Endodermal cell (in vitro differentiated cells): ENCODE results near the gene AOC2. TPM values are rescaled to one million over a fixed set of nuclear protein-coding genes. Genes with fewer than 3 reads are reported as not detected.

Experiments used
- DNase-seq: peaks from one replicate; pipeline ENCODE4 v3.0.0-alpha.2; 2017
- H3K27ac ChIP-seq: 2 replicates; pipeline ENCODE4 v1.5.1; 2013; ENCODE audit warnings: mild to moderate bottlenecking, low read depth, low read length, moderate library complexity
- H3K27me3 ChIP-seq: 2 replicates; pipeline ENCODE4 v1.6.1; 2013; ENCODE audit warnings: mild to moderate bottlenecking, low read length, moderate library complexity; ENCODE audit not compliant: insufficient read depth, control insufficient read depth, poor library complexity, severe bottlenecking
- H3K36me3 ChIP-seq: 2 replicates; pipeline ENCODE4 v1.7.0; 2013; ENCODE audit warnings: mild to moderate bottlenecking, low read length, moderate library complexity; ENCODE audit not compliant: control insufficient read depth, insufficient read depth
- H3K4me1 ChIP-seq: one replicate; pipeline ENCODE4 v1.7.0; 2013; ENCODE audit warnings: low read length; ENCODE audit not compliant: control insufficient read depth, insufficient read depth
- H3K4me3 ChIP-seq: 2 replicates; pipeline ENCODE4 v1.5.1; 2013; ENCODE audit warnings: mild to moderate bottlenecking, low read length, moderate library complexity
- H3K9ac ChIP-seq: 2 replicates; pipeline ENCODE4 v1.6.1; 2013; ENCODE audit warnings: mild to moderate bottlenecking, low read length, moderate library complexity; ENCODE audit not compliant: poor library complexity, severe bottlenecking; ENCODE audit errors: extremely low read depth
- H3K9me3 ChIP-seq: 2 replicates; pipeline ENCODE4 v1.6.1; 2013; ENCODE audit warnings: mild to moderate bottlenecking, low read length, moderate library complexity; ENCODE audit not compliant: control insufficient read depth
- H3K27ac Mint-ChIP-seq: 2 replicates; pipeline ENCODE4 v1.8.0; 2020; ENCODE audit warnings: mixed read lengths
- H3K27me3 Mint-ChIP-seq: 2 replicates; pipeline ENCODE4 v1.8.0; 2021; ENCODE audit warnings: mild to moderate bottlenecking, mixed read lengths; ENCODE audit not compliant: insufficient read depth
- H3K36me3 Mint-ChIP-seq: 2 replicates; pipeline ENCODE4 v1.8.0; 2020; ENCODE audit warnings: low read depth, mixed read lengths
- H3K4me1 Mint-ChIP-seq: 2 replicates; pipeline ENCODE4 v1.8.0; 2020; ENCODE audit warnings: mixed read lengths
- H3K4me3 Mint-ChIP-seq: 2 replicates; pipeline ENCODE4 v1.8.0; 2020; ENCODE audit warnings: mild to moderate bottlenecking, moderate library complexity, mixed read lengths
- H3K9me3 Mint-ChIP-seq: 2 replicates; pipeline ENCODE4 v1.8.0; 2020; ENCODE audit warnings: mild to moderate bottlenecking, mixed read lengths
- WGBS, 2 experiments: methylation state at CpG; one replicate each; pipeline versions ENCODE4 v1.1.5 to v1.1.7; 2013; ENCODE audit warnings: missing lambda C conversion rate in 2 of 2, mixed read lengths in 1 of 2; ENCODE audit not compliant: insufficient coverage in 1 of 2, insufficient read length in 1 of 2; 5-methylcytosine and 5-hydroxymethylcytosine counted together
- total RNA-seq, 2 donors: library from RNA; stranded (reverse); fragmentation: NEBNext Ultra II Directional in 1 of 2; extraction: Animal tissue kit (Norgen Biotek cat#: 25700) in 1 of 2; gene quantifications; 2 replicates in 1 of 2; 3 replicates in 1 of 2; pipeline ENCODE4 v1.2.1, GENCODE V29; 2021
- TF ChIP-seq, protein P1 (sequence below): fragments of 200-600 bp; sonication (generic); conservative IDR thresholded peaks from 2 replicates; pipeline ENCODE4 v1.5.0; 2021; ENCODE audit warnings: antibody characterized with exemption, mild to moderate bottlenecking

Gene AOC2
- total RNA-seq, 2 donors from 2014 or later = 3.7 to 3.8 TPM

- Histone ChIP-seq H3K4me1 (no peaks in the 10 kb centered on the region), H3K9me3 (no peaks in the 10 kb centered on the region), H3K4me3 (no peak overlapping the region), H3K27me3 (no peaks in the 10 kb centered on the region), H3K9ac (no peak overlapping the region), H3K27ac (no peak overlapping the region), H3K36me3 (peaks cover 71% of the 10 kb centered on the region)
- peaks cover 2% of the 10 kb centered on the region for H3K4me1 Mint-ChIP-seq
- no peak overlapping the region for H3K27ac Mint-ChIP-seq
- no peak overlapping the region for H3K4me3 Mint-ChIP-seq
- TF ChIP-seq, protein P1, sequence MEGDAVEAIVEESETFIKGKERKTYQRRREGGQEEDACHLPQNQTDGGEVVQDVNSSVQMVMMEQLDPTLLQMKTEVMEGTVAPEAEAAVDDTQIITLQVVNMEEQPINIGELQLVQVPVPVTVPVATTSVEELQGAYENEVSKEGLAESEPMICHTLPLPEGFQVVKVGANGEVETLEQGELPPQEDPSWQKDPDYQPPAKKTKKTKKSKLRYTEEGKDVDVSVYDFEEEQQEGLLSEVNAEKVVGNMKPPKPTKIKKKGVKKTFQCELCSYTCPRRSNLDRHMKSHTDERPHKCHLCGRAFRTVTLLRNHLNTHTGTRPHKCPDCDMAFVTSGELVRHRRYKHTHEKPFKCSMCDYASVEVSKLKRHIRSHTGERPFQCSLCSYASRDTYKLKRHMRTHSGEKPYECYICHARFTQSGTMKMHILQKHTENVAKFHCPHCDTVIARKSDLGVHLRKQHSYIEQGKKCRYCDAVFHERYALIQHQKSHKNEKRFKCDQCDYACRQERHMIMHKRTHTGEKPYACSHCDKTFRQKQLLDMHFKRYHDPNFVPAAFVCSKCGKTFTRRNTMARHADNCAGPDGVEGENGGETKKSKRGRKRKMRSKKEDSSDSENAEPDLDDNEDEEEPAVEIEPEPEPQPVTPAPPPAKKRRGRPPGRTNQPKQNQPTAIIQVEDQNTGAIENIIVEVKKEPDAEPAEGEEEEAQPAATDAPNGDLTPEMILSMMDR = no peak
- no peak for DNase-seq
- no peaks in the 10 kb centered on the region for H3K9me3 Mint-ChIP-seq
- WGBS, 2 experiments = 88 to 100% methylated on average over 1 of the region's 1 CpG
- no peaks in the 10 kb centered on the region for H3K27me3 Mint-ChIP-seq
- H3K36me3 Mint-ChIP-seq = peaks cover 65% of the 10 kb centered on the region
These were observed 26.5 kb upstream of the AOC2 start for GRCh38 chr17:42817866-42818265.

DNA sequence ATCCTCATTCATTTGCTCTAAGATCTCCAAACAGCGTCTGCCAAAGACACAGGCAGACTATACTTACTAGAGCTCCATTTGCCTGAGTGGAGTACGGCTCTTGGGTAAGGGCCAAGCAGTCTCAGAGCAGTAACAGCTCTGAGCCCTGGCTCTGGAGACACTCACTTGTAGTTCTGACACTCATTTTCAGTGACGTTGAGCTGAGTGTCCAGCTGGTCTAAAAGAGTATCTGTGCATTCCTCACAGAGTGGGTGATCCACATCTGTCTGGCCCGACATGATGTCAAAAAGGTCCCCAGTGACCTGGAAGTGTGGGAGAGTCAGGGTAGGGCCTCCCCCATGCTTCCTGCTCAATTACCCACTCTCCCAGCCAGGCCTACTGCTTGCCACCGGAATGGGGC, 26.0 kb upstream of the AOC2 start:
- Histone ChIP-seq H3K4me3 (no peak overlapping the region), H3K9me3 (no peaks in the 10 kb centered on the region), H3K4me1 (no peaks in the 10 kb centered on the region), H3K27me3 (no peaks in the 10 kb centered on the region), H3K27ac (no peak overlapping the region), H3K36me3 (peaks cover 70% of the 10 kb centered on the region), H3K9ac (no peak overlapping the region)
- H3K27me3 Mint-ChIP-seq = no peaks in the 10 kb centered on the region
- TF ChIP-seq, protein P1 = no peak
- H3K9me3 Mint-ChIP-seq = no peaks in the 10 kb centered on the region
- peaks cover 64% of the 10 kb centered on the region for H3K36me3 Mint-ChIP-seq
- H3K4me1 Mint-ChIP-seq = peaks cover 3% of the 10 kb centered on the region
- H3K4me3 Mint-ChIP-seq = no peak overlapping the region
- no peak for DNase-seq
- H3K27ac Mint-ChIP-seq = no peak overlapping the region
- 95 to 96% methylated on average over 5 of the region's 5 CpGs for WGBS, 2 experiments

- Histone ChIP-seq H3K27ac (no peak overlapping the region), H3K9me3 (no peaks in the 10 kb centered on the region), H3K4me1 (no peaks in the 10 kb centered on the region), H3K27me3 (no peaks in the 10 kb centered on the region), H3K36me3 (peaks cover 54% of the 10 kb centered on the region), H3K9ac (no peak overlapping the region), H3K4me3 (no peak overlapping the region)
- DNase-seq = peak; percentile 96
- TF ChIP-seq, protein P1 = peak; percentile 97
- Mint-ChIP-seq H3K27me3 (no peaks in the 10 kb centered on the region), H3K36me3 (peaks cover 53% of the 10 kb centered on the region), H3K27ac (peak overlapping the region; percentile 67), H3K9me3 (no peaks in the 10 kb centered on the region), H3K4me3 (no peak overlapping the region), H3K4me1 (peaks cover 7% of the 10 kb centered on the region)
- WGBS, 2 experiments = 14 to 28% methylated on average over 2 of the region's 2 CpGs
These were observed 24.3 kb upstream of the AOC2 start for GRCh38 chr17:42819939-42820535.
